Measurements from ENCODE around the gene GABRE.

GABRE gene, protein sequence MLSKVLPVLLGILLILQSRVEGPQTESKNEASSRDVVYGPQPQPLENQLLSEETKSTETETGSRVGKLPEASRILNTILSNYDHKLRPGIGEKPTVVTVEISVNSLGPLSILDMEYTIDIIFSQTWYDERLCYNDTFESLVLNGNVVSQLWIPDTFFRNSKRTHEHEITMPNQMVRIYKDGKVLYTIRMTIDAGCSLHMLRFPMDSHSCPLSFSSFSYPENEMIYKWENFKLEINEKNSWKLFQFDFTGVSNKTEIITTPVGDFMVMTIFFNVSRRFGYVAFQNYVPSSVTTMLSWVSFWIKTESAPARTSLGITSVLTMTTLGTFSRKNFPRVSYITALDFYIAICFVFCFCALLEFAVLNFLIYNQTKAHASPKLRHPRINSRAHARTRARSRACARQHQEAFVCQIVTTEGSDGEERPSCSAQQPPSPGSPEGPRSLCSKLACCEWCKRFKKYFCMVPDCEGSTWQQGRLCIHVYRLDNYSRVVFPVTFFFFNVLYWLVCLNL

DNA sequence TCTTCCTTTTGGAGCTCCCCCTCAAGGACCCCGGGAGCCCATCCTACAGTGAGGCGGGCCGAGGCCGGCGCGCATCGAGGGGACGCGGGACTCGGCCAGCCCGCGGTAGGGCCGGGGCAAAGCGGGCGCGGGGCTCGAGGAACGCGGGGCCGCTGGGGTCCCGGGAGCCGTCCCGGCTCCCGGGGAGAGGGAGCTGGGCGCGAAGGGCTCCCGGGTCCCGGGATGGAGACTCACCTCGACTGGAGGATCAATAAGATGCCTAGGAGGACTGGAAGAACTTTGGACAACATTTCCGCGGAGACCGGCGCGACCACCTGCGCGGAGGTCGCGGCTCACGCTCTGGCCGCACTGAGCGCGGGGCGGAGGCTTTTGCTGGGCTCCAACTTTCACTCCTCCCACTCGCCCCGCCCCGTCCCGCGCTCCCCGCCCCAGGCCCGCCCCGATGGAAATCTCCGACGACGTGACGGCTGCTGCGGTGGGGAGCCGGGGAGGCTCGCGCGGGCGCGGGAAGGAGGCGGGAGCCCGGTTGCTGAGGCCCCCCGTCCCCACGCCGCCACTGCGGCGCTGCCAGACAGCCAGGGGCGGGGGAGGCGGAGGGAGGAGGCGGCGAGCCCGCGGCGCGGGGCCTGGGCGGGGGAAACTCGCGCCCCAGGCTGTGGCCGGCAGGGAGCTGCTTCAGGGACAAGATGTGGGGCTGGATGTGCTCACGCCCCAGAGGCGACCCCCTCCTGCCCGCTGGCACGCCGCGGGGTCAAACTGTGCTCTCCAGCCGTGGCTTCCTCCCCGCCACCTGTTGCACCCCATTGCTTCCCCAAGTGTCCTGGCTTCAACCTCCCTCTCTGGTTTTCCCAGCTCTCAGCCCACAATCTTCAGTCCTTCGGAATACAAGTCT, at the start of gene GABRE:
Gene GABRE (minus strand): TSS at position 341 of the 892 bp plus-strand sequence. CDS start 51 bp downstream, at position 290.
- no peak for DNase-seq (ENCODE audit: low read depth in 2 of 3, low spot score in 1 of 3)

DNA sequence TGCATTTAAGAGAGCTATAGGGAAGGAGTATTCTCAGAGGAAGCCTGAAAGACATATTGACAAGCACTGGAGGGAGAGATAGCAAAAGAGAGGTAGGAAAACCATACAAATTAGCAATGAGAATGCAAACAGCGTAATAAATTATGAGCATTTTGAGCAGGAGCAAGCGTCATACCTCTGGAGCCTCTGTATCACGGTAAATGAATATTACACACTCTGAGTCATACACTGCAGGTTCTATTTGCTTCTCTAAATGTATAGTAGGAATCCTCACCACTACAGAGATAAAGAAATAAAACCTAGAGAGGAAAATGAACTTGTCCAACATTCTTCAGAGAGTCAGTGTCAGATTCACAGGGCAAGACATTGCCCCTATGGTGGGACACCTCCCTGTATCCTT, 46.4 kb upstream of the GABRE start:
- DNase-seq (ENCODE audit: low read depth in 2 of 3, low spot score in 1 of 3), result no peak

DNA sequence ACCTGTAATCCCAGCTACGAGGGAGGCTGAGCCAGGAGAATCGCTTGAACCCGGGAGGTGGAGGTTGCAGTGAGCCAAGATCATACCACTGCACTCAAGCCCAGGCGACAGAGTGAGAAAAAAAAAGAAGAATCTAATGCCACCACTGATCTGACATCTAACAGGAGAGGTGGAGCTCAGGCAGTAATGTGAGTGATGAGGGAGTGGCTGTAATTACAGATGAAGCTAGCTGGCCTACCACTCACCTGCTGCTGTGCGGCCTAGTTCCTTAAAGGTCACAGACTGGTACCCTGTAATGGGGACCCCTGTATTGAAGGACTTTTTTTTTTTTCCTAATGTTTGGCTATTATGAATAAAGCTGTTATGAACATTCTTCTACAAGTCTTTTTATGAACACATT, 25.3 kb upstream of the GABRE start:
- DNase-seq (ENCODE audit: low read depth in 2 of 3, low spot score in 1 of 3), result no peak

DNA sequence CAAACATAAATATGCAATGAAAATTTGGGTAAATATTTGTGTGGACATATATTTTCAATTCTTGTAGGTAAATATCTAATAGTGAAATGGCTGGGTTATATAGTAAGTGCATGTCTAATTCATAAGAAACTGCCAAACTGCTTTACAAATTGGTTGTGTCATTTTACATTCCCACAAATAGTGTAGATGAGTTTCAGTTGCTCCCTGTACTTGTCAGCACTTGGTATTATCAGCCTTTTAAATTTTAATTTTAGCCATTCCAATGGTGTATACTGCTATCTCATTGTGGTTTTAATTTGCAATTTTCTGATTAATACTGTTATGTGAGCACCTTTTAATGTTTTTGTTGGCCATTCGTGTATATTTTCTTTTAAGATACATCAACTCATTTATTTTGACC, 23.1 kb upstream of the GABRE start:
- no peak for DNase-seq (ENCODE audit: low read depth in 2 of 3, low spot score in 1 of 3)

DNA sequence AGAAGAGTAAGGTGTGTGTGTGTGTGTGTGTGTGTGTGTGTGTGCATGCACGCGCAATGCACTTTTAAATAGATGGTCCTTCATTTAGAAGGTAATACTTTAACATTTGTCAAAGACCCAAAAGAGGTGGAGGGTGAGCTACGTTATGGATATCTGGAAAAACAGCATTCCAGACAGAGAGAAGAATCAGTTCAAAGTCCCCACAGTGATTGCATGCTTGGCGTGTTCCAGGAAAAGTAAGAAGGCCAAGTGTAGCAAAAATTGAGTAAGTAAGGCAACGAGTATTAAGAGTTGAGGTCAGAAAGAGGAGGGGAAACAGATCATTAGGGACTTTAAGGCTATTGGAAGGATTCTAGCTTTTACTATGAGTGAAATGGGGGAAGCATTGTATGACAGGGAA, 21.9 kb upstream of the GABRE start:
- DNase-seq (ENCODE audit: low read depth in 2 of 3, low spot score in 1 of 3), result no peak

DNA sequence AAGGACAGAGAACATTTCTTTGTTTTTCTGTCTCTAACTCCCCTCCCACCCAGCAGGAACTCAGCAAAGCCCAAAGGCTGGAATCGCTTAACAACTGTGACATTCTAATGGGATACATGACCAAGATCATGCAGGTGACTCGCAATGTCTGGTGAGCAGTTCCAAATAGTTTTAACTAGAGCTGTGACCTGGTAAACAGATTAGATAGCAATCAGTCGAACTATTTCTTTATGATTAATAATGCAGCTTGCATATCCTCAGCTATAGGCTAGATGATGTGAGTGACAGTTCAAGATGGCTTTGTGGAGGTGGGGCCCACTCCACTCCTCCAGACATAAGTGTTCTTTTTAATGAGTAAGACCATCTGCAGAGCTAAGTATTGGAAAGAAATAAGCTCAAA, 20.0 kb upstream of the GABRE start:
- DNase-seq (ENCODE audit: low read depth in 2 of 3, low spot score in 1 of 3), result no peak

DNA sequence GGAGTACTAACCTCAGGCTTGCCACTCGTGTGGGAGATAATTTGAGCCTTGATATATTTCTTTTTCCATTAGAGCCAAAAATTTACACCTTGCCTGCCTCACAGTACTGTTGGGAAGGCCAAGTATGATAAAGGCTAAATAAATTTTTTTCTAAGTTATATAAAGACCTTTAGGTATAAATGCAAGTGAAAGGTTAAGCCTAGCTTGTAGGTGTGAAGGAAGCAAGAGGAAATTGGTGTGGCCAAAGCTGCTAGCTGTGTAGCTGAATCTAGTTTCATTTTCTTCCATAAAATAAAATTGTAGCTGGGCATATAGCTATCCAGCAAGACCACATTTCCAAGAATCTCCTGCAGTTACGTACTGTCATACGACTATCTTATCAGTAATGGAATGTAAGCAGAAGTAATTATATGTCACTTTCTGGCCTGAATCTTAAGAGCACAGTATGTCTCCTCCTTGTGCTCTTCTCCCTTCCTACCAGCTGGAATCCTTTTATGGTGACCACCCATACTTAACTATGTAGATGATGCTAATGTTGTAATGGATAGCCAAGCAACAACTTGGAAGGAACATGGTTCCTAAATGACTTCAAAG, 14.3 kb upstream of the GABRE start:
- DNase-seq (ENCODE audit: low read depth in 2 of 3, low spot score in 1 of 3), result no peak

DNA sequence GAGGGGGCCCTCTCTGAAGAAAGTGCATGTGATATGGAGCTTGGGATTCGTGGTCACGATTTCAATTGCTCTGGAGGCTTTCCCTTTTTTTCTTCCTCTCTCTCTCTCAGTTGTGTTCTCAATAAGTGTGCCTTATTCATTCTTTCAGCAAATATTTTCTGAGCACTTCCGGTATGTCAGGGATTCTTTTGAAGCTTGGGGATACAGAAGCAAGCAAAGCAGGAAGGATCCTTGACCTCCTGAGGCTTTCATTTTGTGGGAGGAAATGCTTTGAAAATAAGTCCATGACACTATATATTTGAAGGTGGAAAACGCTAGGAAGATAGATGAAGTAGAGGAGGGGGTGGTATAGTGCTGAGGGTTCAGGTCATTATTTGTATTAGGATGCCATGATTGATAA, 12.6 kb upstream of the GABRE start:
- DNase-seq (ENCODE audit: low read depth in 2 of 3, low spot score in 1 of 3), result no peak

DNA sequence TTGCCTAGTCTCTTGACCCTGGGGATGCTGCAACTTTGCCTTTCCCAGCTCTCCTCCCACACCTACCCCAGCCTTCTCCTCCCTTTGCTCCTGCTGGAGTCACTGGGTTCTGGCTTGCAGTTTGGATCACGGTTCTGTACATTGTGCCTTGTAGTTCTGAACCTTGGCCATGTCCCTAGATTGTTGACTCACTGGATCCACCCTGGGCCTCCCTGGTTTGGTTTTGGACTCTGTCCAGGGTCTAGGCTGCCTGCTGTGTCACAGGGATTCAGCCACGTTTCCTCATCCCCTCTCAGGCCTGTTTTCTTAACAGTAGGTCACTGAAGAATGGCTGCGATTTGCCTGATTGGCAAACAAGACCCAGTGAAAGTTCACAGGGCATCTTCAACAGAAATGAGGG, 11.5 kb upstream of the GABRE start:
- DNase-seq (ENCODE audit: low read depth in 2 of 3, low spot score in 1 of 3), result no peak

DNA sequence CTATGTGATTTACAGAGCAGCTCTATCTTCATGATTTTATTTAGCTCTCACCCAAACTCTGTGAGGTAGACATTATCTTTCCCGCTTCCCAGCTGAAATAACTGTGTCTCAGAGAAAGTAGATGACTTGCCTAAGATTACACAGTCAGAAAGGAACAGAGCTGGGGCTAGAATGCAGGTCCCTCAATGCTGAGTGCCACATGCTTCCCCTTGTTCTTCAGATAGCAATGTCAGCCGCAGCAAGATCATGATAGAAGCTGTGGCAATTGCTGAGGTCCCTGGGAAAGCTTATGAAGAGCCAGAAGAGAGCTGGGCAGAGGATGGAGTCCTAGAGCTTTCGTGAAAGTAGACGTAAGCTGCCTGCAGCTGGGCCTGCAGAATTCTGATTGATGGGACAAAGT, 11.1 kb upstream of the GABRE start:
- DNase-seq (ENCODE audit: low read depth in 2 of 3, low spot score in 1 of 3), result no peak

DNA sequence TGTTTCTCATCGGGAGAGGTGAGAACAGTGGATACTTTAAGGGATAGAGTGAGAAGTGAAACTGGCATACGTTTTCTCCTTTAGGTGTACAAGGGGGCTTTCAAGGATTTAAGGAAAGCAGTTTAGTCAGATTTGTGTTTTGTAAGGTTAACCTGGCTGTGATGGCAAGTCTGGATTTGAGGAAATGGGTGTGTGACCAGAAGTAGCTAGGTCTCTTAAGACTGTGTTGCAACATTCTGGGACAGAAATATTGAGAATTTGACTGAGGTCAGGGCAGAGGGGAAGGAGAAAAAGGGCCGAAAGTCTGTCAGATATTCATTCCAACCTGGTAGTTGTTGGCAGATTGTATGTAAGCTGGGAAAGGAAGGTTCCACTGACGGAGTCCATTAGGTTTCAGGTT, 10.4 kb upstream of the GABRE start:
- no peak for DNase-seq (ENCODE audit: low read depth in 2 of 3, low spot score in 1 of 3)

DNA sequence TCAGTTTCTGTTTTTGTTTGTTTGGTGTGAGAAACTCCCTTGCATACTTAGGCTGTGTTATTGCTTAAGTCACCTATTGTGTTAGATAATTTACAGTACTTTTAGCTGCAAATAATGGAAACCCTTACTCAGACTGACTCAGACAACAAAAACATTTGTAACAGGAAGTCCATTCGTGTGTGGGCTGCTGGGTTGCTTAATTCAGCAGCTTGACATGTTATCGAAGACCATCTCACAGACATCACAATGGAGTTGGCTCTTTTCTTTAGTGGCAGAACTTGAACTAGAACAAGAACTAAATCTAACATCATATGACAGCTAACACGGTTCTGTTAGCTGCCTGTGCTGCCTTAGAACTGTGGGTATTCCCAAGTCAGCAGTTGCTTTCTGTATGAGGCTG, 9.9 kb upstream of the GABRE start:
- DNase-seq (ENCODE audit: low read depth in 2 of 3, low spot score in 1 of 3), result no peak

DNA sequence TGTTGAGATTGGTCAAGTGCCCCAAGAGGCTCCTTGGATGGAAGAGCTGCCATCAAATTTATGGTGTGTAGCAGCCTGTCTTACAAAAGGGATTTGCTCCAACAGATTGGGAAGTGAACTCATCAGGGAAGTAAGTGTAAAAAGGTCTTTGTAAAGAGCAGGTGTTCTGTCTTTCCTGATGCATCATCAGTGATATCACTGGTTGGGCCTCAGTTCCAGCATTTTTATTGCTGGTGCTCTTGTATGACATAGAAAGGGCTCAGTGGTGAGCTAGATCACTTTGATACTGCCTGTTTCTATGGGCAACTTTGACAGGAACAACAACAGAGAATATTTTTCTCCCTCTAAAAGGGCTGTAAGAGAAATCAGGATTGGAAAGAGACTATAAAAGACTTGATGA, 8.7 kb upstream of the GABRE start:
- DNase-seq (ENCODE audit: low read depth in 2 of 3, low spot score in 1 of 3), result no peak

DNA sequence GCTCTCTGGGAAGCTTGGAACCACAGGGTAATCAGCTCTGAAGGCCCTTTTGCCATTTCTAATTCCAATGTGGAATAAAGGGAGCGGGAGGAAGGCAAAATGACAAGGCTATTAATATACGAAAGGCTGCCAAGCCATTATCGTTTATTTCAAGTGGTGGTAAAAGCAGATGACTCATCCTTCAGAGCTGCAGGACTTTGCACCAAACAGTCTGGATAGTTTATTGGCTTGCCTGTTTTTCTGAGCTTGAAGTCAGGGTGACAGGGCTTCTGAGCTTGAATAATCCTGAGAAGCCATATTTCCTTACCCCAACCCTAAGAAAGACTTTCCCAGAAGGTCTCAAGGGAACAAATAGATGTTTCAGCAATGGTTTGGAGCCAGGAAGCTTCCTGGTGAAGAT, 7.7 kb upstream of the GABRE start:
- no peak for DNase-seq (ENCODE audit: low read depth in 2 of 3, low spot score in 1 of 3)

DNA sequence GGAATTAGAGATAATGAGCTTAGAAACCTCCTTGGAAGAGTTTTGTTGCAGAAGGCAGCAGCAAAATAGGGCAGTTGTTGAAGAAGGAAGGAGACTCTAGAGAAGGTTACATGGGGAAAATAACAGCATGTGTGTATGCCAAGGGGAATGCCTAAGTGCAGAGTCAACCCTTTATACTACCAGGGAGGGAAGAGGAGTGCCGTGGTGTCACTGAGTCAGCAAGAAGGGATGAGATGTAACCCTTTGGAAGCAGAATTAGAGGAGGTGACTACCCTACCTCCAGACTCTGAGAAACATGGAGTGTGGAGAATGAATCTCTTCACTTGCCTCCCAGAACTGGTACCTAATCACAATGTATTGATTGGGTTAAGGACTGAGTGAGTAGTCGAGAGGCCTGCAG, 6.7 kb upstream of the GABRE start:
- no peak for DNase-seq (ENCODE audit: low read depth in 2 of 3, low spot score in 1 of 3)

DNA sequence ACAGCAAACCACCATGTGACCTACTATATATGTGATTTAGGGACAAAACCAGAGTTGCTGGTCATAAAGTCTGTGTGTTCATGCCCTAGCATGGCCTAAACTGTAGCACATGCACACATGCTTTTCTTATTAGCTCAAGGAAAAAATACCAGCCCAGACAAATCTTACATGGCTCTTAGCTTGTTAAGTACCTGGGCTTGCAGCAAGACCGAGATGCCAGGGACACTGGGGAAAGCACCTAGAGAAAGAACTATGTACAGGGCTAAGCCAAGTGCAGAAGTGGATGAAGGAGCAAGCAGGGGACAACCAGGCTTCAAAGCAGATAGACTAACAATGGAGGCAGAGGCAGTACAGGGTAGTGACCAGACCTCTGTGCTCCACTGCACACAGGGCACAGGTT, 3.4 kb upstream of the GABRE start:
- DNase-seq (ENCODE audit: low read depth in 2 of 3, low spot score in 1 of 3), result no peak

DNA sequence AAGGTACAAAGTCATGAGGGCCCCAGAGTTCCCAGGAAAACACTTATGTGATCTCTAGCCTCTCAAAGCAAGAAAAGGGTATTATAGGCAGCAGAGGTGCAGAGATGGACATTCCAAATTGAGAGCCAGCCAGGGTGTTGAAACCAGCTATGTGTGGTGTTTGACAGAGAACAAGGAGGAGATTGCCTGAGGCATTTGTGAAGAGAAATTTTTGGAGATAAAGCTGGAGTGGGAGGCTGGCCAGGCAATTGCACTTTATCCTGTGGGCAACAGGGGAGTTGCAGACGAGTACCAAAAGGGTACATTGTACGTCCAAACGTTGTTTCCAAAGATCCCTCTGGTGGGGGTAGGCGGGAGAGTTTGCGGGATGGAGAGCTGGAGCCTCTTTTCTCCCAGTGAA, 2.5 kb upstream of the GABRE start:
- DNase-seq (ENCODE audit: low read depth in 2 of 3, low spot score in 1 of 3), result no peak

DNA sequence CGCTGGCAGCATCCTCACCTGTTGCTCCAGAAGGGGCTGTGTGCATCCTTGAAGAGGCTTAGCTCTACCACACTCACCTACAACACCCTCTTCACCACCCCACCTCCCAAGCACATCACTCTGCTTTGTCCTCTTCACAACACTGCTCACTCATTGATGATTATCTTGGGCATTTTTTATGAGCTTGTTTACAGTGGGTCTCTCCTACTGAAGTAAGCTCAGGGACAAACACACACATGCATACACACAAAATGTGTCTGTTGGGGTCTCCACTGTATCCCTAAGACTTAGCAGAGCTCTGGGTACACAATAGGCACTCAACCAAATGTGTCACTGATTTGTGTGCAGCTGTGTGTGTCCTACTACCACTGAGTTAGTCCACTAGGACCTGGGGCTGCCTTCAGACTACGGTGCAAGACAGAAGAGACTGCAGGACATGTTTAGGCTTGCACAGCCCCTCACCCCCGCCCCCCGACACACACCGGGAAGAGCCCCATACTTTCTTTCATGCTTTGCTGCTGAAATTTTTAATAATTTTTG, 1.3 kb upstream of the GABRE start:
- DNase-seq (ENCODE audit: low read depth in 2 of 3, low spot score in 1 of 3), result no peak

DNA sequence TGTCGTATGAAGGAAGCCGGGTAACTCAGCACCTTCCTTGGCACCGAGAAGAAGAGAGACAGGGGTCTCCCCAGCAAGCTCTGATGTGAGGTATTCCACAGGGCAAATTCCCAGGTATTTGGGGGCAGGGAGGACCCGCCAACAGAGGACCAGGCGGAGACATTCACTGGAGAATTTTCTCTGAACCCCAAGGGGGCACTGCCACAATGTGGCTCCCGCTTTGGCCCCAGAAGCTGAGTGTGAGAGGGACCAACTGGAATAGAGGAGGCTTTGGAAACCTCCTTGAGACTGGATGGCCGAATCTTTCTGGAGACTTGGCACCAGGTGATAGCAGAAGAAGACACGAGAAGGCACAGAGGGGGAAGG, 735 bp upstream of the GABRE start:
- no peak for DNase-seq (ENCODE audit: low read depth in 2 of 3, low spot score in 1 of 3)

DNA sequence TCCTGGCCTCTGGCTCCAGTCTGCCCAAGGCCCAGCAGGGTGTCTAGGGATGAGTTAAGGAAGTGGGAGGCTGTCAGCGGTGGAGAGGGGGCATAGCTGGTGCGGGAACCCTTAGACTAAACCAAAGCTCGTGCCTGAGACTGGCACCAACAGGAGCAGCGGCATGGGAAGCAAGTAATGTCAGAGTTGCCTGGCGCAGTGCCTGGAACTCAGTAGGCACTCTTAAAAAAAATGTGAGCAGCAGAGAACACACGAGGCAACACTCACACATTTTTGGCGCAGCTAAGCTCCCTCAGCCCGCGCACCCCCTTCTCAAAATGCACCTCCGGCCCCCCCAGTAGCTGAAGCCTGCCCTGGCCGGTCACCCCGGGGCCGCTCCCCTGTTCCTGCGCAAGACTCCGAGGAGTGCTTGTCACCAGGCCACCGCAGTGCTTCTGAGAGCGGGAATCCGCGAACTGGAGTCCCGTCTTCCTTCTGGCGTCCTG, 583 bp downstream of the GABRE start:
- no peak for DNase-seq (ENCODE audit: low read depth in 2 of 3, low spot score in 1 of 3)

DNA sequence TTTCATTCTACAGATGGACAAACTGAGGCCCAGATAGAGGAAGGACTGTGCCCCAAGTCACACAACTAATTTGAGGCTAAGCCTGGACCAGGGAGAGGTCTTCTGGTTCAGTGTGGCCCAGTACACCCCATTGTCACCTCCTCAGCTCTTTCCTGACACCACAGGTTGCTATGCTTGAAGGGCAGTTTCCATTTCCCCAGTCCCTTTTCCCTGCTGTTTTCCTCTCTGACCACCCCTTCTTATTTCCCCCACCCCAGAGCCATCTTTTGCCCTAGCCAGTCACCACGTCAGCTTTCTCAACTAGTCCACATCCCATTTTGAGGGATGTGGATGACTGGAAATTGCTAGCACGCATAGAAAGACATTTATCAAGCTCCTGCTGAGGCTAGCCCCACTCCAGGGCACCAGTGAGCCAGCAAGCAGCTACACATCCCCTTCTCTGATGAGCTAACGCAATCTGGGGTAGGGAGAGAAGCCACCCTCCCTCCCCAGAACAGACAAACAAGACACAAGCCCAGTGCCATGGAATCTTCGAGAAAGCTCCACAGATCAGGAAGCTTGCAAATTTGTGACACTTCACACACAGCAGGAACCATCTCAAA, 1.3 kb downstream of the GABRE start:
- no peak for DNase-seq (ENCODE audit: low read depth in 2 of 3, low spot score in 1 of 3)
